Colonic mucosa (tissue), 4 donors: ENCODE measurements around the gene SCGB3A1. TPM values are rescaled to one million over a fixed set of nuclear protein-coding genes. Genes with fewer than 3 reads are reported as not detected.

Experiments
- DNase-seq: peaks from one replicate; pipeline ENCODE4 v3.0.0-alpha.2; 2020
- H3K27ac ChIP-seq: fragments of 200-600 bp; one replicate; pipeline ENCODE4 v1.8.0; 2021
- H3K27me3 ChIP-seq: fragments of 200-600 bp; one replicate; pipeline ENCODE4 v1.8.0; 2021
- H3K36me3 ChIP-seq: fragments of 200-600 bp; one replicate; pipeline ENCODE4 v1.8.0; 2021
- H3K4me1 ChIP-seq: fragments of 200-600 bp; one replicate; pipeline ENCODE4 v1.8.0; 2021; ENCODE audit warnings: mild to moderate bottlenecking
- H3K4me3 ChIP-seq: fragments of 200-600 bp; one replicate; pipeline ENCODE4 v1.8.0; 2021
- H3K9ac ChIP-seq, 2 donors: one replicate each; pipeline ENCODE4 v1.7.0; 2013; ENCODE audit warnings: control low read depth in 2 of 2, low read depth in 2 of 2, low read length in 2 of 2
- H3K9me3 ChIP-seq: fragments of 200-600 bp; one replicate; pipeline ENCODE4 v1.8.0; 2021
- intact Hi-C: fragments of 100-400 bp; cut with DNase I; formaldehyde crosslinking; loops from one replicate; pipeline ENCODE4 v1.14.1; 2022
- total RNA-seq, 2 donors: library from RNA; stranded (reverse); fragmentation: NEBNext Ultra II Directional in 1 of 2; extraction: Animal tissue kit (Norgen Biotek cat#: 25700) in 1 of 2; gene quantifications; one replicate each; pipeline ENCODE4 v1.2.1, GENCODE V29; 2021
- TF ChIP-seq, protein P1 (sequence below): fragments of 200-600 bp; IDR thresholded peaks from one replicate; pipeline ENCODE4 v1.8.0; 2022; ENCODE audit warnings: antibody characterized with exemption, mild to moderate bottlenecking
- donor health status: healthy.
- donor health status: DM: no; HTN: no; CAD: no.
- donor health status: DM: no; HTN: no; CAD: no.

The SCGB3A1 gene, protein sequence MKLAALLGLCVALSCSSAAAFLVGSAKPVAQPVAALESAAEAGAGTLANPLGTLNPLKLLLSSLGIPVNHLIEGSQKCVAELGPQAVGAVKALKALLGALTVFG
- 1 to 10 TPM in 1 of 2 donors, not detected in 1; 1.1 TPM for total RNA-seq

DNA sequence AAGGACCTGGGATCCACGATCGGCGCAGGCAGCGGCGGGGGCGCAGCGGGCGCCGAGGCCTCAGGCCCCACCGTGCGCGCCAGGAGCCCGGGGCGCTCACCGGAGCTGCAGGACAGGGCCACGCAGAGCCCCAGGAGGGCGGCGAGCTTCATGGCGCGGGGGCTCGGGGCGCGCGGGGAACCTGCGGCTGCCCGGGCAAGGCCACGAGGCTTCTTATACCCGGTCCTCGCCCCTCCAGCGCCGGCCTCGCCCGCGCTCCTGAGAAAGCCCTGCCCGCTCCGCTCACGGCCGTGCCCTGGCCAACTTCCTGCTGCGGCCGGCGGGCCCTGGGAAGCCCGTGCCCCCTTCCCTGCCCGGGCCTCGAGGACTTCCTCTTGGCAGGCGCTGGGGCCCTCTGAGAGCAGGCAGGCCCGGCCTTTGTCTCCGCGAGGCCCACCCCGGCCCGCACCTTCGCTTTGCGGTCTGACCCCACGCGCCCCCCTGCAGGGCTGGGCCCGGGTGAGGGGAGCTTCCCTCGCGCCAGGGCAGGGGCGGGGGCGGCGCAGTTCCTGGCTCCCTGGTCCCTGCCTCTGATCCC lies at the start of gene SCGB3A1:
SCGB3A1 (minus strand) TSS at position 189 of the 577 bp plus-strand sequence; CDS start at position 152, 37 bp downstream.
- H3K4me1 ChIP-seq, result no peaks in the 10 kb centered on the region
- DNase-seq, result no peak
- H3K9me3 ChIP-seq, result no peaks in the 10 kb centered on the region
- H3K4me3 ChIP-seq, result no peak within 1 kb of the TSS
- H3K27ac ChIP-seq, result no peak within 1 kb of the TSS
- TF ChIP-seq, protein P1, sequence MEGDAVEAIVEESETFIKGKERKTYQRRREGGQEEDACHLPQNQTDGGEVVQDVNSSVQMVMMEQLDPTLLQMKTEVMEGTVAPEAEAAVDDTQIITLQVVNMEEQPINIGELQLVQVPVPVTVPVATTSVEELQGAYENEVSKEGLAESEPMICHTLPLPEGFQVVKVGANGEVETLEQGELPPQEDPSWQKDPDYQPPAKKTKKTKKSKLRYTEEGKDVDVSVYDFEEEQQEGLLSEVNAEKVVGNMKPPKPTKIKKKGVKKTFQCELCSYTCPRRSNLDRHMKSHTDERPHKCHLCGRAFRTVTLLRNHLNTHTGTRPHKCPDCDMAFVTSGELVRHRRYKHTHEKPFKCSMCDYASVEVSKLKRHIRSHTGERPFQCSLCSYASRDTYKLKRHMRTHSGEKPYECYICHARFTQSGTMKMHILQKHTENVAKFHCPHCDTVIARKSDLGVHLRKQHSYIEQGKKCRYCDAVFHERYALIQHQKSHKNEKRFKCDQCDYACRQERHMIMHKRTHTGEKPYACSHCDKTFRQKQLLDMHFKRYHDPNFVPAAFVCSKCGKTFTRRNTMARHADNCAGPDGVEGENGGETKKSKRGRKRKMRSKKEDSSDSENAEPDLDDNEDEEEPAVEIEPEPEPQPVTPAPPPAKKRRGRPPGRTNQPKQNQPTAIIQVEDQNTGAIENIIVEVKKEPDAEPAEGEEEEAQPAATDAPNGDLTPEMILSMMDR, result no peak
- no peaks in the 10 kb centered on the region for H3K36me3 ChIP-seq
- intact Hi-C loops, result no loop called here
- peaks cover 27% of the 10 kb centered on the region for H3K27me3 ChIP-seq
- H3K9ac ChIP-seq, result no peak within 1 kb of the TSS

DNA sequence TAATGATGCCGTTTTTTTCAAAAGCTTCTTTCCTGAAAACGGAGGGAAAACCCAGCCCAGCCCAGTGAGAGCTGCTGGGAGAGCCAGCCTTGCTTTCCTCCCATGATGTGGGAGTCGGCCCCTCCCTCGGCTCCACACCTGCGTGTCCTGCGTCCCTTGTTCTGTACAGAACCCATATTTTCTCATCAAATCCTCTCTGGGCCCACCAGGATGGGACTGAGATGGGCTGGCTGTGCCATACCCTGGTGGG lies 49.2 kb upstream of the SCGB3A1 start:
- no peak overlapping the region for H3K4me3 ChIP-seq
- no peaks in the 10 kb centered on the region for H3K27me3 ChIP-seq
- intact Hi-C loops, result no loop called here
- no peaks in the 10 kb centered on the region for H3K4me1 ChIP-seq
- H3K9me3 ChIP-seq, result no peaks in the 10 kb centered on the region
- no peak overlapping the region for H3K9ac ChIP-seq
- H3K27ac ChIP-seq, result no peak overlapping the region
- no peaks in the 10 kb centered on the region for H3K36me3 ChIP-seq
- TF ChIP-seq, protein P1, result no peak
- DNase-seq, result no peak

DNA sequence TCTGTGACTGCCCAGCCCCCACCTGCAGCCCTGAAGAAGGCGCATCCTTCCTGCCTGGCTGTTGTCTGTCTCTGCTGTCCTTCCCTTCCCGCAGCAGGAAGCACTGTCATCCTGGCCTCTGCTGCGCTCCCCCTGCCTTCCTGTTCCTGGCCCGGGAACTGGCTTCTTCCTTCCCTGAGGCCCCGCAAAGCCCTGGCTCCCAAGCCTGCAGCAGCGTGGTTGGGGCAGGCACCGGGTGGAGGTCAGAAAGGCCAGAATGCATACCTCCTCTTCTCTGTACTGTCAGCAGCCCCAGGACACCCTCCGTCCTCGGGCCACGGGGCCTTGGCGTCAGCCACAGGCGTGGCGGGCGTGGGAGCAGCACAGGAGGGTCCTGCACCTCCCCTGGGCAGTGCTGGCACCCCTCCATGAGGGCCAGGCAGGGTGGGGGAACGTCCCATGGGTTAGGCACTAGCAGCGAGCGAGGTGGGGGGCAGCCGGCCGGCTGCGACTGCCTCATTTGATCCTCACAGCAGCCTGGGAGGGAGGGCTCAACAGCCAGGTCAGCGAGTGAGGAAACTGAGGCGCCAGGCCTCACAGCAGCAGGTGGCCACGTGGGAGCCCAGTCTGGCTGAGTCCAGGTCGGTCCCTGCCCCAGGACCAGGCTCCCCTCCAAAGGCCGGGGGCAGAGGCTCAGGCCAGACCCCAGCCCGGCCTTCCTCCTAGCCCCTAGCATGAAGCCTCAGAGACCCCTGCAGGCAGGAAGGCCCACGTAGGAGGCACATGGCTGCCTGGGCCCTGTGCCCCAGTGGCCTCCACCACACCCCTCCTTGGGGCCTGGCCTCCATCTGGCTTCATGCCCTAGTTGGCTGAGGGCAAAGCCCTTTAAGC lies 48.7 kb upstream of the SCGB3A1 start:
- Histone ChIP-seq H3K27ac (no peak overlapping the region), H3K27me3 (no peaks in the 10 kb centered on the region), H3K36me3 (no peaks in the 10 kb centered on the region), H3K4me3 (no peak overlapping the region), H3K9ac (no peak overlapping the region), H3K4me1 (no peaks in the 10 kb centered on the region), H3K9me3 (no peaks in the 10 kb centered on the region)
- DNase-seq, result peak; percentile 15
- intact Hi-C loops, result no loop called here
- TF ChIP-seq, protein P1, result no peak

DNA sequence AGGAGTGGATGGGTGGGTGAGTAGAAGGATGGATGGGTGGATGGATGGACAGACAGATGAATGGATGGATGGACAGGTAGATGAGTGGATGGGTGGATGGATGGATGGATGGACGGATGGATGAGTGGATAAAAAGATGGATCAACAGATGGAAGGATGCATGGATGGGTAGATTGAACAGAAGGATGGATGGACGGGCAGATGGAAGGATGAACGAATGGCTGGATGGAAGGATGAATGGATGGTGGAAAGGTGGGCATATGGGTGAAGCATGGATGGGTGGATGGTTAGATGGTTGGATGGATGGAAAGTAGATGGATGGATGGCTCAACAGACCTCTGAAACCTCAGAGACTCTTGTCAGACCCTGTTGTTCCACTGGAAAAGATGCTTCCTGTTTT lies 48.0 kb upstream of the SCGB3A1 start:
- no peak for DNase-seq
- Histone ChIP-seq H3K36me3 (no peaks in the 10 kb centered on the region), H3K4me1 (no peaks in the 10 kb centered on the region), H3K27me3 (no peaks in the 10 kb centered on the region), H3K4me3 (no peak overlapping the region), H3K27ac (no peak overlapping the region), H3K9me3 (no peaks in the 10 kb centered on the region), H3K9ac (no peak overlapping the region)
- intact Hi-C loops, result no loop called here
- TF ChIP-seq, protein P1, result no peak

DNA sequence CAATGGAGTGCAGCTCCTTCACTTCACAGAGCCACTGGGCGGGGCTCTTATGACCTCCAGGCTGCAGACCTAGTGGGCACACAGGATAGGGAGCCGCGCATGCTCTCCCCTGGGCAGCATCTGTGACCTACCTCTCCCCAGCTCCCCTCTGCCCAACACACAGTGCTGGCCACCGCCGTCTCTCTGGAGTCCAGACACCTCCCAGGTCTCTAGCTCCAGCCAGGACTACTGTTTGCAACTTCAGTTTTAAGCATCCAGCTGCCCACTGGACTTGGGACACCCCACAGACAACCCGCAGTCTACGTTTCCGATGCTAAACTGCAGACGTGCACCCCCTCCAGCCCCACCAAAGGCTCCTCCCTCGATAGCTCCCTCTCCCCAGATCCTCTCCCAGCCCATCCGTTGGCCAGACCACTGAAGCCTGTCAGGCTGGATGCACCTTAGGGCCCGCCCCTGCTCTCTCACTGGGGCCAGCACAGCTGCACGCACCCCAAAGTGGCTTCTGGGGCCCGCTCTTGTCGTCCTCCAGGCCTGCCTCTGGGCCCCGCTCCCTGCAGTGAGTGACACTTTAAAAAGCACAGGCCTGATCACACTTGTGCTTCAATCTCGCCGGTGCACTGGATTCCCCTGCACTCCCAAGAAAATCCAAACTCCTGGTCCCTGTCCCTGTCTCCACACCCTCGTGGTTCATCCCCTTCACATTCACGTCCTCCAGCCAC lies 46.8 kb upstream of the SCGB3A1 start:
- Histone ChIP-seq H3K27me3 (no peaks in the 10 kb centered on the region), H3K9me3 (no peaks in the 10 kb centered on the region), H3K27ac (no peak overlapping the region), H3K4me3 (no peak overlapping the region), H3K4me1 (no peaks in the 10 kb centered on the region), H3K9ac (no peak overlapping the region), H3K36me3 (no peaks in the 10 kb centered on the region)
- DNase-seq, result no peak
- intact Hi-C loops, result no loop called here
- TF ChIP-seq, protein P1, result no peak
